Subcutaneous abdominal adipose tissue (tissue), 5 donors: ENCODE data around the gene PUS1.

ENCODE experiments used
- H3K27ac ChIP-seq: one replicate; pipeline ENCODE4 v1.7.0; 2013; ENCODE audit warnings: low read depth, mild to moderate bottlenecking, inconsistent platforms, low read length, moderate library complexity
- H3K27me3 ChIP-seq, 5 donors: one replicate each; pipeline ENCODE4 v1.7.0; 2013; ENCODE audit warnings: low read length in 5 of 5, inconsistent platforms in 1 of 5; ENCODE audit not compliant: control insufficient read depth in 5 of 5, insufficient read depth in 4 of 5
- H3K36me3 ChIP-seq, 5 donors: one replicate each; pipeline ENCODE4 v1.7.0; 2013; ENCODE audit warnings: low read length in 5 of 5; ENCODE audit not compliant: control insufficient read depth in 5 of 5, insufficient read depth in 5 of 5
- H3K4me1 ChIP-seq, 5 donors: one replicate each; pipeline ENCODE4 v1.7.0; 2013; ENCODE audit warnings: low read length in 5 of 5, mild to moderate bottlenecking in 3 of 5, moderate library complexity in 1 of 5; ENCODE audit not compliant: control insufficient read depth in 5 of 5, insufficient read depth in 5 of 5
- H3K4me3 ChIP-seq, 5 donors: one replicate each; pipeline ENCODE4 v1.7.0; 2013; ENCODE audit warnings: low read length in 5 of 5, low read depth in 1 of 5
- H3K9ac ChIP-seq, 5 donors: one replicate each; pipeline ENCODE4 v1.7.0; 2013; ENCODE audit warnings: low read length in 5 of 5, mild to moderate bottlenecking in 4 of 5, moderate library complexity in 3 of 5
- H3K9me3 ChIP-seq, 5 donors: one replicate each; pipeline ENCODE4 v1.7.0; 2013; ENCODE audit warnings: low read length in 5 of 5; ENCODE audit not compliant: control insufficient read depth in 5 of 5
- donor health status: healthy.
- donor health status: healthy.
- donor health status: healthy.
- donor health status: healthy.
- donor health status: healthy.

The PUS1 gene

GRCh38 chr12:131921866-131922769 lies 7.0 kb upstream of the PUS1 start:
- Histone ChIP-seq H3K27ac (no peak overlapping the region), H3K4me3 (no peak overlapping the region), H3K9me3 (no peaks in the 10 kb centered on the region), H3K4me1 (peaks cover 0 to 11% (median 10%) of the 10 kb centered on the region in 5 donors), H3K36me3 (peaks cover 0 to 54% (median 47%) of the 10 kb centered on the region in 5 donors), H3K27me3 (no peaks in the 10 kb centered on the region), H3K9ac (no peak overlapping the region)

DNA sequence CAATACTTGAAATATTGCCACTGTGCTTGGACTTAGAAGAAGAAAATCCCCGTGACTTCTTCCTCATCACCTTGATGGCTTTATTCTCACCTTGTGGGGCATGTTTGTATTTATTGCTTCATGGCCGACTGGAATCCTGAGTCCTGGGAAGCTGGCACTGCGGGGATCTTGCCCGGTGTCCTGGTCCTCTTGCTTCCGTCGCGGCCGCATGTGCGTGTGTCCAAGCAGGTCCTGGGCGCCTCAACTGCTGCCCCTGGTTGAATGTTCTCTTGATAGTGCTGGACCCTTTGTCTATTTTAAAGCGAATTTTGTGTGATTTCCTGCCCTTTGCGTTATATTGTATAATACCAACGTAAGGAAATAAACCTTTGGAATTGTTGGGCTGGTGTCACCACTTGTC lies 6.3 kb upstream of the PUS1 start:
- H3K4me1 ChIP-seq: peaks cover 0 to 11% (median 10%) of the 10 kb centered on the region in 5 donors
- H3K9me3 ChIP-seq: no peaks in the 10 kb centered on the region
- H3K4me3 ChIP-seq: no peak overlapping the region
- no peak overlapping the region for H3K27ac ChIP-seq
- H3K9ac ChIP-seq: no peak overlapping the region
- peaks cover 0 to 48% (median 41%) of the 10 kb centered on the region in 5 donors for H3K36me3 ChIP-seq
- no peaks in the 10 kb centered on the region for H3K27me3 ChIP-seq

GRCh38 chr12:131923260-131923659 lies 5.8 kb upstream of the PUS1 start:
- H3K4me3 ChIP-seq: no peak overlapping the region
- no peaks in the 10 kb centered on the region for H3K27me3 ChIP-seq
- peaks cover 0 to 11% (median 10%) of the 10 kb centered on the region in 5 donors for H3K4me1 ChIP-seq
- H3K9ac ChIP-seq: no peak overlapping the region
- H3K9me3 ChIP-seq: no peaks in the 10 kb centered on the region
- H3K27ac ChIP-seq: no peak overlapping the region
- H3K36me3 ChIP-seq: peaks cover 0 to 44% (median 36%) of the 10 kb centered on the region in 5 donors

GRCh38 chr12:131927110-131928079 lies 1.7 kb upstream of the PUS1 start:
- Histone ChIP-seq H3K4me3 (peak overlapping the region in 1 of 5 donors; percentile 22), H3K27ac (no peak overlapping the region), H3K9ac (no peak overlapping the region), H3K36me3 (peaks cover 0 to 11% (median 7%) of the 10 kb centered on the region in 5 donors), H3K4me1 (peaks cover 0 to 30% (median 28%) of the 10 kb centered on the region in 5 donors), H3K27me3 (no peaks in the 10 kb centered on the region), H3K9me3 (no peaks in the 10 kb centered on the region)

DNA sequence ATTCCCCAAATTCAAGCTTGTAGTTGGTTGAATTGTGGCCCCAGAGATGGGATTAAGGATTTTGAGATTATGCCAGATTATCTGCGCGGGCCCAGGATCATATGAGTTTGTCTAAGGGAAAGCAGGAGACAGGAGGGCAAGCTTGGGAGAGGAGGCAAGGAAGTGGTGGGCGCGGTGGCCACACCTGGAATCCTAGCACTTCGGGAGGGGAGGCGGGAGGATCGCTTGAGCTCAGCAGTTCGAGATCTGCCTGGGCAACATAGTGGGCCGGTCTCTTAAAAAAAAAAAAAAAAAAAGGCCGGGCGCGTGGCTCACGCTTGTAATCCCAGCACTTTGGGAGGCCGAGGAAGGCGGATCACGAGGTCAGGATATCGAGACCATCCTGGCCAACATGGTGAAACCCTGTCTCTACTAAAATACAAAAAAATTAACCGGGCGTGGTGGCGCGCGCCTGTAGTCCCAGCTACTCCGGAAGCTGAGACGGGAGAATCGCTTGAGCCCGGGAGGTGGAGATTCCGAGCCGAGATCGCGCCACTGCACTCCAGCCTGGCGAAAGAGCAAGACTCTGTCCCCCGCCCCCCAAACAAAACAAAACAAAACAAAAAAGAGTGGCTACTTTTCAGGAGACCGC lies 881 bp upstream of the PUS1 start:
- Histone ChIP-seq H3K9ac (peak overlapping the region in 4 of 5 donors; percentile 56 to 66 (median 62)), H3K9me3 (no peaks in the 10 kb centered on the region), H3K4me3 (peak overlapping the region; percentile 15 to 80 (median 73)), H3K27me3 (no peaks in the 10 kb centered on the region), H3K27ac (no peak overlapping the region), H3K36me3 (peaks cover 0 to 15% (median 14%) of the 10 kb centered on the region in 5 donors), H3K4me1 (peaks cover 0 to 30% (median 28%) of the 10 kb centered on the region in 5 donors)

GRCh38 chr12:131929581-131930456 lies 743 bp downstream of the PUS1 start:
- H3K4me3 ChIP-seq: peak overlapping the region; percentile 59 to 87 (median 78)
- peaks cover 0 to 21% (median 19%) of the 10 kb centered on the region in 5 donors for H3K4me1 ChIP-seq
- H3K27me3 ChIP-seq: no peaks in the 10 kb centered on the region
- no peaks in the 10 kb centered on the region for H3K9me3 ChIP-seq
- peak overlapping the region in 4 of 5 donors; percentile 80 to 87 (median 82) for H3K9ac ChIP-seq
- H3K27ac ChIP-seq: peak overlapping the region; percentile 62
- peaks cover 0 to 30% (median 29%) of the 10 kb centered on the region in 5 donors for H3K36me3 ChIP-seq

DNA sequence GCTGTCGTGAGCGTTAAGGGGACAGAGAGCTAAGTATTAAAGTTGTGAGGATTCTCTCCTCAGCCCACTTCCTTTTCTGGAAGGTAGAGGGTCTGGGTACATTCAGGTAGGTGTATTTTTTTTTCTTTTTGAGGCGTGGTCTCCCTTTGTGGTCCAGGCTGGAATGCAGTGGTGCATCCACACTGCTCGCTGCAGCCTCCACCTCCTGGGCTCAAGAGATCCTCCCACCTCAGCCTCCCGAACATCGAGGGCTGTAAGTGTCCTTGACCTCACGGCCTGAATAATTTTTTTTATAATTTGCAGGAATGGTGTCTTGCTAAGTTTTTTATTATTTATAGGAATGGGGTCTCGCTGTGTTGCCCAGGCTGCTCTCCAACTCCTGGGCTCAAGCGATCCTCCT lies 1.4 kb downstream of the PUS1 start:
- Histone ChIP-seq H3K27ac (no peak overlapping the region), H3K9me3 (no peaks in the 10 kb centered on the region), H3K27me3 (no peaks in the 10 kb centered on the region), H3K36me3 (peaks cover 0 to 37% (median 34%) of the 10 kb centered on the region in 5 donors), H3K4me3 (peak overlapping the region; percentile 59 to 87 (median 78)), H3K9ac (peak overlapping the region in 3 of 5 donors; percentile 70 to 76 (median 71)), H3K4me1 (peaks cover 0 to 19% (median 16%) of the 10 kb centered on the region in 5 donors)

- H3K9ac ChIP-seq: no peak overlapping the region
- H3K27me3 ChIP-seq: no peaks in the 10 kb centered on the region
- no peaks in the 10 kb centered on the region for H3K9me3 ChIP-seq
- H3K4me3 ChIP-seq: no peak overlapping the region
- peaks cover 0 to 43% (median 34%) of the 10 kb centered on the region in 5 donors for H3K36me3 ChIP-seq
- H3K27ac ChIP-seq: no peak overlapping the region
- peaks cover 0 to 19% (median 16%) of the 10 kb centered on the region in 5 donors for H3K4me1 ChIP-seq
Observed at GRCh38 chr12:131933387-131933786, 4.3 kb downstream of the PUS1 start.

- no peak overlapping the region for H3K9ac ChIP-seq
- no peak overlapping the region for H3K4me3 ChIP-seq
- no peaks in the 10 kb centered on the region for H3K9me3 ChIP-seq
- H3K36me3 ChIP-seq: peaks cover 0 to 50% (median 40%) of the 10 kb centered on the region in 5 donors
- H3K4me1 ChIP-seq: peaks cover 0 to 12% (median 11%) of the 10 kb centered on the region in 5 donors
- H3K27ac ChIP-seq: no peak overlapping the region
- no peaks in the 10 kb centered on the region for H3K27me3 ChIP-seq
Observed at GRCh38 chr12:131934535-131934934, 5.5 kb downstream of the PUS1 start.
